GM12878 (cell line): ENCODE measurements around the gene COX4I2. TPM values are rescaled to one million over a fixed set of nuclear protein-coding genes. Genes with fewer than 3 reads are reported as not detected.
"Not testable (repeated sequence)": the region's sequence is repeated elsewhere in the genome, so short reads cannot be mapped to it uniquely, and the experiment has no call there.

Experiments
- ATAC-seq: fragments of 200-7000 bp; cut with Tn5 transposase; 3 replicates; pipeline ENCODE4 v1.9.1; 2020; ENCODE audit warnings: mild to moderate bottlenecking, moderate library complexity
- BruUV-seq: library from RNA; stranded (reverse); fragments of 400-500 nt; replicated peaks from 2 replicates; lab custom pipeline; 2021; lab: Mats Ljungman, UMichigan
- CTCF ChIA-PET: fragments of 300-600 bp; sonication (Branson Sonifier 250); formaldehyde crosslinking; extraction: SDS; loops from one replicate; lab custom pipeline; 2021; ENCODE audit warnings: inconsistent platforms; lab: Yijun Ruan, JAX
- POLR2A ChIA-PET: fragments of 350-600 bp; formaldehyde crosslinking; extraction: SDS; loops from one replicate; lab custom pipeline; 2021; ENCODE audit warnings: inconsistent platforms; lab: Charles Lee
- RAD21 ChIA-PET: fragments of 300-600 bp; sonication (Branson Sonifier 250); formaldehyde crosslinking; loops from one replicate; lab custom pipeline; 2023; ENCODE audit warnings: antibody characterized with exemption; ENCODE audit not compliant: unreplicated experiment; lab: Charles Lee
- SMC1A ChIA-PET: fragments of 300-600 bp; sonication (Branson Sonifier 250); formaldehyde crosslinking; loops from one replicate; lab custom pipeline; 2023; ENCODE audit not compliant: unreplicated experiment, uncharacterized antibody; lab: Charles Lee
- DNase-seq: peaks from one replicate; pipeline ENCODE4 v3.0.0-alpha.2; 2011; ENCODE audit warnings: low read depth, low spot score
- FAIRE-seq: peaks from 3 replicates; lab custom pipeline; 2011; peaks lifted over from hg19 to GRCh38; lab: Jason Lieb, UNC
- H2AFZ ChIP-seq: 2 replicates; pipeline ENCODE4 v1.6.0; 2011; ENCODE audit warnings: low read depth, low read length, control low read depth; ENCODE audit not compliant: control insufficient read depth
- H3K27ac ChIP-seq: 2 replicates; pipeline ENCODE4 v1.5.1; 2011; ENCODE audit warnings: control low read depth; ENCODE audit not compliant: control insufficient read depth, insufficient read depth
- H3K27me3 ChIP-seq, 2 experiments: replicated peaks in 1 of 2; 2 replicates each; pipeline versions ENCODE4 v1.6.0 to v1.6.1; 2011; ENCODE audit warnings: low read length in 1 of 2; ENCODE audit not compliant: control insufficient read depth in 2 of 2, insufficient read depth in 2 of 2
- H3K36me3 ChIP-seq, 2 experiments: 2 replicates each; pipeline ENCODE4 v1.5.1; 2011; ENCODE audit warnings: low read length in 1 of 2; ENCODE audit not compliant: control insufficient read depth in 2 of 2, insufficient read depth in 2 of 2
- H3K4me1 ChIP-seq: 2 replicates; pipeline ENCODE4 v1.6.1; 2011; ENCODE audit warnings: mild to moderate bottlenecking, low read length, moderate library complexity, mixed read lengths; ENCODE audit not compliant: control insufficient read depth, insufficient read depth
- H3K4me2 ChIP-seq: 2 replicates; pipeline ENCODE4 v1.6.0; 2011; ENCODE audit warnings: control low read depth; ENCODE audit not compliant: control insufficient read depth, insufficient read depth
- H3K4me3 ChIP-seq: fragments of 200-600 bp; sonication (generic); 2 replicates; pipeline ENCODE4 v1.5.1; 2016
- H3K79me2 ChIP-seq: 2 replicates; pipeline ENCODE4 v1.6.0; 2011; ENCODE audit warnings: low read length; ENCODE audit not compliant: control insufficient read depth, insufficient read depth
- H3K9ac ChIP-seq: 2 replicates; pipeline ENCODE4 v1.8.0; 2011; ENCODE audit warnings: low read length, control low read depth, mixed read lengths; ENCODE audit not compliant: control insufficient read depth, insufficient read depth
- H3K9me3 ChIP-seq: replicated peaks from 3 replicates; pipeline ENCODE4 v1.5.1; 2011; ENCODE audit warnings: mild to moderate bottlenecking, low read length; ENCODE audit not compliant: control insufficient read depth, insufficient read depth
- H4K20me1 ChIP-seq: 2 replicates; pipeline ENCODE4 v1.6.0; 2011; ENCODE audit not compliant: control insufficient read depth, insufficient read depth
- E2F8 ChIP-seq: fragments of 450-650 bp; IDR thresholded peaks from 2 replicates; pipeline ENCODE4 v1.6.1; 2018; ENCODE audit warnings: mild to moderate bottlenecking, low read depth, moderate library complexity; ENCODE audit not compliant: partially characterized antibody
- HCFC1 ChIP-seq: fragments of 150-350 bp; IDR thresholded peaks from 2 replicates; pipeline ENCODE4 v1.6.1; 2014; ENCODE audit warnings: low read length
- IRF4 ChIP-seq: IDR thresholded peaks from 2 replicates; pipeline ENCODE4 v1.6.1; 2011; ENCODE audit warnings: low read depth, low read length
- JUNB ChIP-seq: IDR thresholded peaks from 2 replicates; pipeline ENCODE4 v1.6.1; 2016; ENCODE audit warnings: antibody characterized with exemption, mild to moderate bottlenecking
- KLF5 ChIP-seq: fragments of 450-650 bp; IDR thresholded peaks from 2 replicates; pipeline ENCODE4 v1.6.1; 2014; ENCODE audit warnings: mild to moderate bottlenecking; ENCODE audit not compliant: partially characterized antibody
- RAD51 ChIP-seq: fragments of 450-650 bp; IDR thresholded peaks from 2 replicates; pipeline ENCODE4 v1.6.1; 2016; ENCODE audit warnings: moderate library complexity, mild to moderate bottlenecking, inconsistent platforms
- USF1 ChIP-seq: IDR thresholded peaks from 2 replicates; pipeline ENCODE4 v1.6.1; 2011; ENCODE audit warnings: borderline replicate concordance, low read depth, mild to moderate bottlenecking, moderate library complexity, mixed read lengths, low read length; ENCODE audit not compliant: insufficient read depth; ENCODE audit errors: extremely low read length
- WRNIP1 ChIP-seq: IDR thresholded peaks from 2 replicates; pipeline ENCODE4 v1.6.1; 2011; ENCODE audit warnings: low read depth, low read length, improper control_type of control experiment, borderline replicate concordance
- WGBS: methylation state at CpG from one replicate; pipeline ENCODE4 v1.1.6; 2016; ENCODE audit warnings: low lambda C conversion rate; ENCODE audit not compliant: insufficient replicate concordance, insufficient coverage; ENCODE audit errors: missing lambda C conversion rate; 5-methylcytosine and 5-hydroxymethylcytosine counted together
- in situ Hi-C: fragments of 300-500 bp; cut with MboI; formaldehyde crosslinking; loops from 9 replicates; pipeline ENCODE4 v1.14.3; 2018; ENCODE audit warnings: mixed read lengths
- intact Hi-C: fragments of 100-400 bp; cut with micrococcal nuclease; formaldehyde crosslinking; loops from one replicate; pipeline ENCODE4 v1.14.2; 2022; ENCODE audit not compliant: unreplicated experiment
- polyA plus RNA-seq, 11 experiments: library from polyadenylated mRNA; depleted of rRNA in 4 of 11; unstranded in 6 of 11; stranded (reverse) in 5 of 11; fragments of >200 nt; fragmentation: Nextera tagmentation in 4 of 11; fragmentation: Illumina TruSeq in 1 of 11; extraction: Ambion mirVana in 4 of 11; extraction: Trizol in 1 of 11; gene quantifications; 1 replicate in 1 of 11; 2 replicates in 10 of 11; pipeline versions ENCODE4 v1.2.1 to v1.2.3, GENCODE V29; 2011 to 2016; ENCODE audit warnings: inconsistent platforms in 2 of 11, missing spikeins in 2 of 11, low read depth in 1 of 11
- total RNA-seq, 4 experiments: library from RNA; depleted of rRNA in 3 of 4; stranded (reverse); fragments of >200 nt in 3 of 4; fragmentation: Illumina TruSeq in 1 of 4; extraction: Trizol in 1 of 4; gene quantifications; 2 replicates each; pipeline versions ENCODE4 v1.2.1 to v1.2.3, GENCODE V29; 2013 to 2021

COX4I2 gene
- total and polyA plus RNA-seq, 10 of the 15 experiments (the other 5 are each of a cell fraction or from before 2014, with no cell fraction given), result not detected

DNA sequence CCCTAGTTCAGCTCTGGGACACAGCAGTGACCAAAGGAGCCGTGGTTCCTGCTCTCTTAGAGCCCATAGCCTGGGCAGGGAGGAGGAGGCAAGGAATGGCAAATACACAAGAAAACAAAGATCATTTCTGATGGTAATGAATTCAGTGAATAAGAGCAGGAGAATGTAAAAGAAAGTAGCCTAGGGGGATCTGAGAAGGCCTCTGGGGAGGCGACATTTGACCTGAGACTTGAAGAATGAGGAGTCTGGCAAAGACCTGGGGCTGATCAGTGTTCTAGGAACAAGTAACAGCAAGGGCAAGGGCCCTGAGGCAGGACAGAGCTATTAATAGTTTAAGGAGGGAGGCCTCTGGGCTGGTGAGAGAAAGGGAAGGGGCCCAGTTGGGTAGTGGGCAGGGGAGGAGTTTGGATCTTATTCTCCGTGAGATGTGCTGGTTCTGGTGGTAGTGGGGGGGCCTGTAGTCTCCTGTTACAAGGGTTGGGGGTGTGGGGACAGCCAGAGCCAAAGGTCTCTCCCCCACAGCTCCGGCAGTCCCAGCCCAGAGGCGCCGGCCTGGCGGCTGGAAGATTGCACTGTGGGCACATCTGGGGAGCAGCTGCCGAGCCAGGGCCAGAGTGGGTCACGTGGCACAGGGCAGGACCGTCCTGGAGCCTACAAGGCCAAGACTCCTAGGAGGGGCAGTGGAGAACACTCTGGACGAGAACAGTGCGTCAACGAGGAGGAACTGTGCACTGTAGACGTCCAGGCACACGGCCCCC, 41.9 kb upstream of the COX4I2 start:
- Histone ChIP-seq H3K79me2 (no peaks in the 10 kb centered on the region), H3K4me1 (peaks cover 6% of the 10 kb centered on the region), H3K9ac (no peak overlapping the region), H3K4me3 (no peak overlapping the region), H3K9me3 (no peaks in the 10 kb centered on the region), H3K4me2 (no peak overlapping the region), H2AFZ (no peak overlapping the region), H3K27ac (no peak overlapping the region), H3K27me3 (no peaks in the 10 kb centered on the region), H4K20me1 (no peaks in the 10 kb centered on the region), H3K36me3 (no peaks in the 10 kb centered on the region)
- DNase-seq (no peak), ATAC-seq (no peak; the same call in none of the 3 replicates), FAIRE-seq (no peak)
- ChIA-PET POLR2A (no interaction called here), CTCF (interaction anchor here (0.7 to 1.1 kb wide), 2 partner anchors 8 to 17 kb away, joined by 3 to 4 read pairs; no protein-coding TSS in a partner anchor), RAD21 (interaction anchor here (1.2 to 2.0 kb wide), 2 partner anchors 17 to 23 kb away, joined by 5 to 6 read pairs; no protein-coding TSS in a partner anchor), SMC1A (no interaction called here)
- 37% methylated on average over 15 of the region's 15 CpGs for WGBS
- no TSS peak for BruUV-seq
- TF ChIP-seq KLF5 (no peak), WRNIP1 (no peak), RAD51 (no peak), HCFC1 (no peak), USF1 (peak; percentile 52), IRF4 (no peak), JUNB (no peak), E2F8 (no peak)
- intact Hi-C loops (no loop called here), in situ Hi-C loops (no loop called here)

DNA sequence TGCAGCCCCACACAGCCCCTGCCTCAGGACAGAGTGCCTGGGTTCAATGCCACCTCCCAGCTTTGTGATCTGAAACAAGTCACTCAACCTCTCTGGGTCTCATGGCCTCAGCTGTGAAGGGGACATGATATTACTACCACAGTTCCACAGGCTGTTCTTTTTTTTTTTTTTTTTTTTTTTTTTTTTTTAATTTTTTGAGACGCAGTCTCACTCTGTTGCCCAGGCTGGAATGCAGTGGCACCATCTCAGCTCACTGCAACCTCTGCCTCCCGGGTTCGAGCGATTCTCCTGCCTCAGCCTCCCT, 41.3 kb upstream of the COX4I2 start:
- H3K9ac ChIP-seq, in situ Hi-C loops, FAIRE-seq, H3K36me3 ChIP-seq, DNase-seq, BruUV-seq, intact Hi-C loops, H4K20me1 ChIP-seq, H3K4me1 ChIP-seq, H3K4me2 ChIP-seq, POLR2A ChIA-PET, H3K9me3 ChIP-seq, H3K27me3 ChIP-seq, H3K79me2 ChIP-seq, H2AFZ ChIP-seq, ATAC-seq, H3K27ac ChIP-seq, H3K4me3 ChIP-seq: not testable (repeated sequence)
- WGBS, result 43% methylated on average over 3 of the region's 4 CpGs
- ChIA-PET CTCF (interaction anchor here (0.7 to 1.1 kb wide), 2 partner anchors 8 to 16 kb away, joined by 3 to 4 read pairs; no protein-coding TSS in a partner anchor), RAD21 (interaction anchor here (1.2 to 2.0 kb wide), 2 partner anchors 17 to 24 kb away, joined by 5 to 6 read pairs; no protein-coding TSS in a partner anchor), SMC1A (interaction anchor here (1.1 kb wide), 1 partner anchor 16 kb away, joined by 4 read pairs; no protein-coding TSS in a partner anchor)
